HG03280 (cell line): ENCODE measurements around the gene NMBR.
"Not testable (repeated sequence)": the region's sequence is repeated elsewhere in the genome, so short reads cannot be mapped to it uniquely, and the experiment has no call there.

ENCODE experiments used
- ATAC-seq: cut with Tn5 transposase; IDR thresholded peaks from one replicate; pipeline ENCODE4 v1.9.1; 2021; ENCODE audit warnings: mild to moderate bottlenecking, moderate library complexity; ENCODE audit not compliant: unreplicated experiment

NMBR gene

GRCh38 chr6:142146828-142147662, at the start of gene NMBR, which contains the start of gene VTA1:
Gene NMBR (minus strand): TSS chr6:142147122. CDS start chr6:142088658, 58,464 bp downstream.
Gene VTA1 (plus strand): TSS chr6:142147263. CDS start chr6:142147288, 25 bp downstream.
- peak; percentile 99 for ATAC-seq

GRCh38 chr6:142195862-142196541, 49.1 kb upstream of the NMBR start:
- no peak for ATAC-seq

GRCh38 chr6:142193621-142194020, 46.7 kb upstream of the NMBR start:
- no peak for ATAC-seq

DNA sequence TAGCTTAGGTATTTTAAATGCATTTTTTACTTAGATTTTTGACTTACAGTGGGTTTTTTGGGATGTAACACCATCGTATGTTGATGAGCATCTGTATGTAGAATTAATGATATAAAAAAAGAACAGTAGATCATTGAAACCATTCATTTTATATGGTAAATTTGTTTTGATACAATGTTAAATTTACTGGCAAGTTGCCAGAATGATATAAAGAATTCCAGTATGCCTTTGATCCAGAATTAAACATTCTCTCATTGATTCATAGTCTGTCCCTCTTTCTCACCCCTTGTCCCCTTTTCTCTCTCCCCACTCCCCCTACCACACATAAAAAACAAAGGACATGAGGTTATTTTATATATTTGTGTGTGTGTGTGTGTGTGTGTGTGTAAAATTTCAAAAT, 45.4 kb upstream of the NMBR start:
- ATAC-seq: no peak

DNA sequence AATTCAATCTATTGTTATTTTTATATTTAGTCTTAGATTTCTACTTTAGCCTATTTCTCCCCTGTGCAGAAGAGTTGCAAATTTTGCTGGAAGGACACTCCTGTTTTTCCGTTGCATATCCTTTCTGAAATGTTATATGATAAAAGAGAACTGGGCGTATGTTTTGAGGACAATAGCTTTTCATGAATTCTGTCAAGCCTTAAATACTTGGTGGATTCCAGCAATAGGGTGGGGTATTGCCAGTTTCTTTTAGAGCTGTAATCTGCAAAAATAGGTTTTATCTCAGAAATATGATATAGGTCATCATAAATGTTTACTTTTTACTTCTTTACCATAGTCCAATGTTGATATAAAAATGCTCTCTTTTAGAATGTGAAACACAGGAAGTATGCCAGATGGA, 42.1 kb upstream of the NMBR start:
- ATAC-seq: no peak

DNA sequence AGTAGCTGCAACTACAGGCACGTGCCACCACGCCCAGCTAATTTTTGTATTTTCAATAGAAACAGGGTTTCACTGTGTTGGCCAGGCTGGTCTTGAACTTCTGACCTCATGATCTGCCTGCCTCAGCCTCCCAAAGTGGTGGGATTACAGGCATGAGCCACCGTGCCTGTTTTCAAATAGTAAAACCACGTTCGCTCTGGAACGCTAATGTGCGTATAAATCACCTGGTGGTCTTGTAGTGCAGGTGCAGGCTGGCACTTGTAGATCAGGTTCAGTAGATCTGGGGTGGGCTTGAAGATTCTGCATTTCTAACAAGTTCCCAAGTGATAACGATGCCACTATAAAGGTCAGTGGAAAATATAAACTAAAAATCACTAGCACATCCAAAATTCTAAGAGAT, 41.4 kb upstream of the NMBR start:
- ATAC-seq: not testable (repeated sequence)

DNA sequence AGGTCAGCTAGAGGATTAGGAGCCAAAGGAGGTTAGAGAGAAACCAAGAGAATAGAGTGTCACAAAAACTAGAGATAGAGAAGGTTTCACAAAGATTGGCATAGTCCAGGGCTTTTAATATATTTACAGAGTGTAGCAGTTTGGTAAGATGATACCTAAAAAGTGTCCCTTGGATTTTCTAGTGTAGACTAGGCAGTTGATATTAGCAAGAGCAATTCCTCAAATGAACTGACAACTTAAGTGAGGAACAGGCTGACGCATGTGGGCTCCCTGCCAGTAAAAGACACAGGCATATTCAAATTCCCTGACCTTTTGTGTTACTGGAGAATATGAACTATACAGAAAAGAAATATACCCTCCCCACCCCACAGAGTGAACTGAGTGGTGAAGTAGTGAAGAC, 40.3 kb upstream of the NMBR start:
- no peak for ATAC-seq

DNA sequence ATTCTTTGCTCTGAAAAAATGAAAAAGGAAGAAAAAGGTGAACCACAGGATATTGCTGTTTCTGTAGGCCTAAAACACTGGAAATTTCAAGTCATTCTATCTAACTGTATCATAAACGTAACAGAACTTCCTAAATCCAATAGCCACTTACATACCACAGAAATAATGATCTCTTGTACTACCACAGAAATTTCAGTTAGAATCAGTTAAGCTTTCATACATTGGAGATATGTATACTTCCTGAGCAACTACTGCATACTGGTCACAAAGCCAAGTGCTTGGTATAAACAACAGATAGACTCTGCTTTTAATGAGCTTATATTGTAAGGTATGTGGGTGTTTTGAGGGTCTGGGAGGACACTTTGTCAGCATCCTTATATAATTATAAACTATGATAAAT, 38.7 kb upstream of the NMBR start:
- ATAC-seq: no peak

DNA sequence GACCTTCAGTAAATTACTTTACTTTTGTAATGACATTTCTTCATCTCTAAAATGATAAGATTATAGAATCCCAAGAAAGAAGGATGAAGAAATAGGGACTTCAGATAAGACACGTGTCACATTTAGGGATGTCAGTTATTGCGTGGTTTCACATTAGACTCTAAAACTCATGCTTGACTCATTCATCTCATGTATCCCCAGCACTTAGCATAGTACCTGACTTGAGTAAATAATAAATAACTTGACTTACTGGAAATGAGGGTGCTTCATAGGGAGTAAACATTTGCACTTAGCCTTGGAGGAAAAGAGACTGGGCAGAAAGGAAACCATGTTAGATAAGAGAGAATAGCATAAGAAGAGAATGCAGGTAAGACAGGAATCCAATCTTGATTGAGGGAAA, 37.4 kb upstream of the NMBR start:
- no peak for ATAC-seq

DNA sequence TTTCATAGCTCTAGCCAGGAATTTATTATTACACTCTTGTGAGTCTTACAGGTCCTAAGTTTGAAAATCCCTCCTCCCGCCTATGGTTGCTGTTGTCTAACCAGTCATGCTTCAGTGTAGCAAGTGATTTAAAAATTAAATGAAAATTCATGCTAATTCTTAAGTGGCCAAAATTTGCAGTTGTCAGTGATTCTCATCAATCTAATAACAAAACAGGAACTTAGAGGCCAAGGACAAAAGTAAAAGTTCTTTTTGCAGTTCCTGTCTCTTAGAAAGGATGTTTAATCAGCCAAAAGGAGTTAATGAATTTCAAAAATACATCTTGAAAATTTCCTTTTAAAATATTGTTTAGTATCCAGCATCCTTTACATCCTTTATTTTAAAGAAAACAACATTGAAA, 36.4 kb upstream of the NMBR start:
- ATAC-seq: no peak

DNA sequence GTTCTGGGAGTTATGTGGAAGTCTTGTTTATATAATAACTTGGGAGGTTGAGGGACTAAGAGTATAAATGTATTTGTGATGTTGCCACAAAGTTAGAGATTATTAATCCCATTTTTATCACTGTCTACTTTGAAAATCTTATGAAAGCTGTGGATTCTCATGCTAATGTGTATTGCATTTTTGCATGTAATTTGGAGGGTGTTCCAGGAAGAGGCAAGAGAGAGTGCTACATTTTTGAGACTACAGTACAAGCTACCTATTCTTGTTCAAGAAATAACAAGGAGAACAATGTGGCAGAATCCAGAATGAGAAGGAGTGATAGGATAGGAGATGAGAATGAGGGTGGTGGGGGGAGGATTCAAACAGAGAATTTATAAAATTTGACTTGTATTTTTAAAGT, 35.1 kb upstream of the NMBR start:
- ATAC-seq: no peak

DNA sequence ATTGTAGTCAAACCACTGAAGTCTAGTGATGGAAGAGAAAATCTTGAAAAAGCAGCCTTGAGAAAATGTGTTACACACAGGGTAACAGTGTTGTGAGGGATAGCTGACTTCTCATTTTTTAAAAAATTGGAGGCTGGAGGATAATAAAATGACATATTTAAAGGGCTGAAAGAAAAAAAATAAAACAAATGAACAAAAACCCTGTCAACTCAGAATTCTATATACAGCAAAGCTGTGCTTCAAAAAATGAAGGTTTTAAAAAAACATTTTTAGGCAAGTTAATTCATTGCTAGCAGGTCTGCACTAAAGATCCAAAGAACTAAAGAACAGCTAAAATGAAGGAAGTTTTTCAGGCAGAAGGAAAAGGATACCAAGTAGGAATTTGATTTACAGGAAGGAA, 31.2 kb upstream of the NMBR start:
- ATAC-seq: no peak

GRCh38 chr6:142174703-142175102, 27.8 kb upstream of the NMBR start:
- ATAC-seq: no peak

DNA sequence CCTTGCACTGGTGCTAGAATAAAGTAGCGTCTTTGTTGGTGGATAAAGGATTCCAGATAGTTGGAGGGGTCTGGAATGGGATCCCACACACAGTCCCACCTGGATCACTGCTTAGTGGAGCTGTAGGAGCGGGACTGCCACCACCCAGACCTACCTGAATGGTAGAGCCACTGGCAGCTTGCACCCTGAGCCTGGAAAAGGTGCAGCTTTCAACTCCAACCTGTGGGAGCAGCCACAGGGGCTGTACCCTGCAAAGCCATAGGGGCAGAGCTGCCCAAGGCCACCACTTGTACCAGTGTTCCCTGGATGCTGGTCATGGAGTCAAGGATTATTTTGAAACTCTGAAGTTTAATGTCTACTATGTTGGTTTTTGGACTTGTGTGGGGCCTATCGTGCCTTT, 27.1 kb upstream of the NMBR start:
- no peak for ATAC-seq

- ATAC-seq: no peak
Measured at GRCh38 chr6:142172758-142173157, 25.8 kb upstream of the NMBR start.

DNA sequence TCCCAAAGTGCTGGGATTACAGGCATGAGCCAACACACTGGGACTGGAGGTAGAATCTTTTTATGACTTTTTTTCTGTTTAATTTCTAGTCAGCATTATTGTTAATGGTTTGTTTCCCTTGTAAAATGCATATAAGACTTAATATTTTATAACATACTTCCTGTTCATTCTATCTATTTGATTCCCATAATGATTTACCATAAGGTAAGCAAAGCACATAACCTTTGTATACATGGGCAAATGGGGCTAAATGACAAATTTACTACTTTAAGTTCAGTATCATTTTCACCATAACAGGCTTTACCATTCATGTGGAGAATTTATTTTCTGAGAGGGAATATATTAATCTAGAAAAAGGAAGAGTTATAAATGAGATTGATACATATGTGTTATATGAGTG, 24.4 kb upstream of the NMBR start:
- ATAC-seq: no peak

DNA sequence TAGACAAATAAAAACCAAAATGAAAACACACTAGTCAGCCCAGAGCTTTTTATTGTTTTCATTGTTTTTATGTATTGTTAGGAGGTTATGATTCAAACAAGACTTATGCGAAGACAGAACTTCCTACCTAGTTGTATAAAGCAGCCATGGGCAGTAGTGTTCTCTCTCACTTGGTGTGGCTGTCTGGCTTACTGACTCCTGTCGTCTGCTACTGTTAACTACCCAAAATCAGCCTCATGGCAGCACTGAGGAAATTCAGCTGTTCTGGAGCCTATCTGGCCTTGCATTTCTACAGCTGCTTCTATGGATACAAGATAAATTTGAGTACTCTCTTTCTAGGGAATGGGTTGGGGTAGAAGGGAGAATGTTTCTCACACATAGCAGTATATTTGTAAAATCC, 20.6 kb upstream of the NMBR start:
- no peak for ATAC-seq

DNA sequence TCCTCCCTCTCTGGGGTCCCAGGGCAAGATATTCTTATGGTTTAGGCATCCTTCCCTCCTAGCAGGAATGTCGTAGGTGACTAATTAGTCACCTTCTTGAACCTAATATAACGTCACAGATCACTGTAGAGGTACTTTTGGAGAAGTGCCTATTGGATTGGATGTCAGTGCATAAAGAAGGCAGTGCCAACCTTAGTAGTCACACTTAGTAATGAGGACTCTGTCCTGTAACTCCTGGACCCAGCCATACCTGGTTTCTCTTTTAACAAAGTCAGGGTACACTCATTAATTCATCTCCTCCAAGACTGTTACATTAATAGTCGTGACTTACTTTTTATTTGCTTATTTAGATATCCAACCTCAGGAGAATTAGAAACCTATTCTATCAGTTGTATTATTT, 20.1 kb upstream of the NMBR start:
- no peak for ATAC-seq

DNA sequence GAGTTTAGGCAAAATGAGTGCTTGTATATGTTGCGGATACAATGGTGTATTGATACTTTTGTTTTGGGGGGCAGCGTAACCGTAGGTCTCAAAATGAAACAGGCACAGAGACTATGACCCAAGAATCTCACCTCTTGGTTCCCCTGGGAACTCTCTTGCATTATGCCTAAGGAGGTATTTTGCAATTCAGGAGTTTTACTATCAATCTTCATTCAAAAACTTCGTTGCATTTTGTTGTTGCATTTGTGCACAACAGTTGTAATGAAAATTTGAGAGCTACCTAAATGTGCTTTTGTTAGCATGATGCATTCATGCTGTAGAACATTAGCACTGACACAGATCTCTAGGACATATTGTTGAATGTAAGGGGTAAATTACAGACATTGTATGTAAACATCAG, 18.3 kb upstream of the NMBR start:
- ATAC-seq: no peak

- no peak for ATAC-seq
Measured at GRCh38 chr6:142162780-142163179, 15.9 kb upstream of the NMBR start.

DNA sequence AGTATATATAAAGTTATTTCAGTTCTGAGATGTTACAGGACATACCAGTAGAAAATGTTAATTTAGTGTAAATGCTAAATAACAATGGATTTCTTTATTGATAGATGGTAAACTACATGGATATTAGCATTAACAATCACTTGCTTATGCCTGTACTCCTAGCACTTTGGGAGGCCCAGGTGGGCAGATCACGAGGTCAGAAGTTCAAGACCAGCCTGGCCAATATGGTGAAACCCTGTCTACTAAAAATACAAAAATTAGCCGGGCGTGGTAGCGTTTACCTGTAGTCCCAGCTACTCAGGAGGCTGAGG, 9.8 kb upstream of the NMBR start:
- not testable (repeated sequence) for ATAC-seq

- ATAC-seq: no peak
Measured at GRCh38 chr6:142155895-142156757, 9.2 kb upstream of the NMBR start.
